ENCODE measurements around the gene SEBOX.
"Not testable (repeated sequence)": the region's sequence is repeated elsewhere in the genome, so short reads cannot be mapped to it uniquely, and the experiment has no call there.

GRCh38 chr17:28338769-28339212, 26.2 kb downstream of the SEBOX start:
- TF ChIP-seq POLR2A (IDR thresholded peaks at IDR 0.05; ENCODE audit: low read depth); CTCF (IDR thresholded peaks at IDR 0.05): not testable (repeated sequence)

Data from esophagus muscularis mucosa (tissue), 3 donors.